Hypothalamus (tissue), 51 donors: ENCODE measurements around the gene SUN2.

Source experiments
- DNase-seq, 51 donors: peaks; one replicate each; lab custom pipeline; 2025; lab: John Stamatoyannopoulos, UW

SUN2 gene

GRCh38 chr22:38755155-38755910 is 465 bp downstream of the SUN2 start:
- DNase-seq: peak in 47 of 51 donors; percentile 45 to 92 (median 79)

GRCh38 chr22:38754751-38755154 is 1.0 kb downstream of the SUN2 start:
- peak in 11 of 51 donors; percentile 28 to 86 (median 59) for DNase-seq

- peak in 31 of 51 donors; percentile 19 to 85 (median 44) for DNase-seq
Observed at GRCh38 chr22:38753948-38754750, 1.6 kb downstream of the SUN2 start.

- DNase-seq: peak in 1 of 51 donors; percentile 13
Observed at GRCh38 chr22:38751422-38752346, 4.1 kb downstream of the SUN2 start.

GRCh38 chr22:38751066-38751421 is 4.8 kb downstream of the SUN2 start:
- DNase-seq: no peak

GRCh38 chr22:38750638-38751037 is 5.2 kb downstream of the SUN2 start:
- no peak for DNase-seq

GRCh38 chr22:38750104-38750503 is 5.7 kb downstream of the SUN2 start:
- no peak for DNase-seq

- DNase-seq: no peak
Observed at GRCh38 chr22:38748487-38749136, 7.2 kb downstream of the SUN2 start.

GRCh38 chr22:38745676-38746460 is 9.9 kb downstream of the SUN2 start:
- DNase-seq: no peak

GRCh38 chr22:38744981-38745380 is 10.8 kb downstream of the SUN2 start:
- DNase-seq: peak in 8 of 51 donors; percentile 20 to 45 (median 32)

GRCh38 chr22:38742176-38742942 is 13.4 kb downstream of the SUN2 start:
- no peak for DNase-seq

- no peak for DNase-seq
Observed at GRCh38 chr22:38741576-38741975, 14.2 kb downstream of the SUN2 start.

- DNase-seq: no peak
Observed at GRCh38 chr22:38741166-38741565, 14.6 kb downstream of the SUN2 start.

- no peak for DNase-seq
Observed at GRCh38 chr22:38740754-38741153, 15.0 kb downstream of the SUN2 start.

GRCh38 chr22:38740116-38740723 is 15.6 kb downstream of the SUN2 start:
- peak in 1 of 51 donors; percentile 33 for DNase-seq

- peak in 5 of 51 donors; percentile 28 to 49 (median 33) for DNase-seq
Observed at GRCh38 chr22:38739300-38740055, 16.3 kb downstream of the SUN2 start.

GRCh38 chr22:38738475-38739070 is 17.2 kb downstream of the SUN2 start:
- no peak for DNase-seq
